ENCODE measurements around the gene SDK2. TPM values are rescaled to one million over a fixed set of nuclear protein-coding genes. Genes with fewer than 3 reads are reported as not detected.

The SDK2 gene
- total and polyA plus RNA-seq, 2 of the 8 experiments (the other 6 are each of a cell fraction or from before 2014, with no cell fraction given), result 3.9 to 4.1 TPM

GRCh38 chr17:73592079-73592415, 52.2 kb downstream of the SDK2 start:
- CTCF ChIA-PET (ENCODE audit: partially characterized antibody), result interaction anchor here (1.0 to 1.5 kb wide), 3 partner anchors 13 to 48 kb away, joined by 3 to 5 read pairs (median 3); no protein-coding TSS in a partner anchor
- H2BK12ac ChIP-seq (ENCODE audit: low read depth, low read length), result no peak overlapping the region
- POLR2A ChIA-PET (ENCODE audit: partially characterized antibody), result no interaction called here
- no peak overlapping the region for H2AFZ ChIP-seq (ENCODE audit: low read length)
- H3K23me2 ChIP-seq (ENCODE audit: low read depth, low read length), result no peaks in the 10 kb centered on the region; the same call in 1 of the 2 replicates
- H4K91ac ChIP-seq (replicated peaks; ENCODE audit: insufficient read length, low read length), result no peak overlapping the region
- H3K18ac ChIP-seq (ENCODE audit: extremely low read depth, low read length), result no peak overlapping the region
- no peak overlapping the region for H3K4me3 ChIP-seq (ENCODE audit: extremely low read depth in 1 of 4, insufficient read depth in 2 of 4, low read depth in 3 of 4, low read length in 4 of 4)
- no peaks in the 10 kb centered on the region for H3K9me3 ChIP-seq (ENCODE audit: insufficient read depth in 2 of 2, low read depth in 1 of 2, low read length in 1 of 2)
- H2BK5ac ChIP-seq (ENCODE audit: low read depth, low read length), result no peak overlapping the region
- no peak for FAIRE-seq
- no peak overlapping the region for H4K5ac ChIP-seq (ENCODE audit: insufficient read length, low read depth, low read length)
- H2BK20ac ChIP-seq (ENCODE audit: low read length), result no peak overlapping the region
- H3K27me3 ChIP-seq (replicated peaks in 1 of 4; ENCODE audit: control insufficient read depth in 3 of 4, extremely low read depth in 1 of 4, insufficient read depth in 3 of 4, low read length in 3 of 4), result no peaks in the 10 kb centered on the region
- peaks cover 0 to 22% (median 9%) of the 10 kb centered on the region in 4 experiments; a peak in 6 of 7 replicates for H3K4me1 ChIP-seq (replicated peaks in 1 of 4; ENCODE audit: control insufficient read depth in 3 of 4, insufficient read depth in 4 of 4, low read length in 3 of 4)
- H3K4me2 ChIP-seq (ENCODE audit: insufficient read depth in 1 of 2, low read depth in 2 of 2, low read length in 2 of 2), result no peak overlapping the region
- H2AK5ac ChIP-seq (ENCODE audit: low read depth, low read length), result no peak overlapping the region; the same call in 1 of the 2 replicates
- H2BK120ac ChIP-seq (replicated peaks; ENCODE audit: low read depth, low read length), result no peak overlapping the region
- H3K79me2 ChIP-seq (ENCODE audit: control insufficient read depth in 1 of 2, insufficient read depth in 2 of 2, low read length in 2 of 2), result no peaks in the 10 kb centered on the region; a peak in 1 of 4 replicates
- no peak overlapping the region for H3K14ac ChIP-seq (ENCODE audit: insufficient read length)
- peaks cover 0 to 12% of the 10 kb centered on the region in 2 experiments for H4K20me1 ChIP-seq (replicated peaks in 1 of 2; ENCODE audit: control insufficient read depth in 1 of 2, insufficient read depth in 2 of 2, low read length in 2 of 2)
- 0 out of 2 replicates have a peak, but pooled peaks cover 4% of the 10 kb centered on the region for H3K79me1 ChIP-seq (ENCODE audit: low read depth, low read length)
- no peak overlapping the region for H3K56ac ChIP-seq (replicated peaks; ENCODE audit: insufficient read length, low read depth, low read length)
- no peak for DNase-seq (ENCODE audit: low read depth in 1 of 2, low spot score in 2 of 2)
- WGBS, 2 experiments (ENCODE audit: extremely low coverage in 1 of 2, insufficient coverage in 1 of 2, insufficient read length in 1 of 2, insufficient replicate concordance in 2 of 2, low coverage in 1 of 2, low lambda C conversion rate in 2 of 2, missing lambda C conversion rate in 1 of 2), result 93% methylated on average over 6 of the region's 6 CpGs; no CpG with 5 or more reads in 1 of the 2 experiments
- H3K27ac ChIP-seq (ENCODE audit: low read depth, low read length), result no peak overlapping the region
- H3K9ac ChIP-seq (replicated peaks in 1 of 4; ENCODE audit: extremely low read depth in 1 of 4, low read depth in 3 of 4, low read length in 3 of 4), result no peak overlapping the region
- no peak overlapping the region for H2BK15ac ChIP-seq (ENCODE audit: low read length)
- no peak overlapping the region for H3K23ac ChIP-seq (ENCODE audit: insufficient read length)
- no peak overlapping the region for H4K8ac ChIP-seq (ENCODE audit: extremely low read depth, insufficient read depth, low read length)
- H3K4ac ChIP-seq (replicated peaks; ENCODE audit: insufficient read length, low read depth, low read length), result no peak overlapping the region
- no peaks in the 10 kb centered on the region; a peak in 1 of 8 replicates for H3K36me3 ChIP-seq (ENCODE audit: control insufficient read depth in 2 of 4, insufficient read depth in 4 of 4, low read length in 3 of 4)
